ENCODE data around the gene TMEM164. TPM values are rescaled to one million over a fixed set of nuclear protein-coding genes. Genes with fewer than 3 reads are reported as not detected.

Gene TMEM164
- total and polyA plus RNA-seq, 10 of the 15 experiments (the other 5 are each of a cell fraction or from before 2014, with no cell fraction given) = 0.61 to 18.3 (median 7.0) TPM

GRCh38 chrX:110013968-110014367 is 11.1 kb downstream of the TMEM164 start:
- no TSS peak for BruUV-seq (replicated peaks)
- no peaks in the 10 kb centered on the region for H3K9me3 ChIP-seq (replicated peaks; ENCODE audit: control insufficient read depth, insufficient read depth, low read length)
- no peaks in the 10 kb centered on the region for H3K27me3 ChIP-seq (replicated peaks in 1 of 2; ENCODE audit: control insufficient read depth in 2 of 2, insufficient read depth in 2 of 2, low read length in 1 of 2)
- FAIRE-seq (no peak), DNase-seq (ENCODE audit: low read depth, low spot score) (no peak), ATAC-seq (no peak)
- in situ Hi-C loops (cut with MboI) = no loop called here
- H3K36me3 ChIP-seq (ENCODE audit: control insufficient read depth in 2 of 2, insufficient read depth in 2 of 2, low read length in 1 of 2) = peaks cover 0 to 1% of the 10 kb centered on the region in 2 experiments; a peak in 2 of 4 replicates
- ChIA-PET CTCF (interaction anchor here (0.8 to 1.0 kb wide), 2 partner anchors 8 to 11 kb away, joined by 3 read pairs; no protein-coding TSS in a partner anchor), SMC1A (ENCODE audit: uncharacterized antibody, unreplicated experiment) (interaction anchor here (0.5 kb wide), 1 partner anchor 1330 kb away, joined by 5 read pairs; no protein-coding TSS in a partner anchor), POLR2A (no interaction called here), RAD21 (ENCODE audit: unreplicated experiment) (no interaction called here)
- intact Hi-C loops (cut with micrococcal nuclease; ENCODE audit: unreplicated experiment) = no loop called here
- no peaks in the 10 kb centered on the region; the same call in 1 of the 2 replicates for H3K79me2 ChIP-seq (ENCODE audit: control insufficient read depth, insufficient read depth, low read length)
- H3K27ac ChIP-seq (ENCODE audit: control insufficient read depth, insufficient read depth) = no peak overlapping the region
- no peak overlapping the region for H3K4me2 ChIP-seq (ENCODE audit: control insufficient read depth, insufficient read depth)
- no peaks in the 10 kb centered on the region for H4K20me1 ChIP-seq (ENCODE audit: control insufficient read depth, insufficient read depth)
- TF ChIP-seq GATAD2B (conservative IDR thresholded peaks at IDR 0.05; ENCODE audit: low read depth) (no peak), RELA (IDR thresholded peaks at IDR 0.05; ENCODE audit: borderline replicate concordance, partially characterized antibody) (no peak), USF1 (IDR thresholded peaks at IDR 0.05; ENCODE audit: borderline replicate concordance, extremely low read length, insufficient read depth, low read depth, low read length) (no peak), SIX5 (IDR thresholded peaks at IDR 0.05; ENCODE audit: low read depth, low read length, severe bottlenecking) (no peak), ZBED1 (IDR thresholded peaks at IDR 0.05; ENCODE audit: borderline replicate concordance) (no peak)
- H2AFZ ChIP-seq (ENCODE audit: control insufficient read depth, low read depth, low read length) = no peak overlapping the region
- no peak overlapping the region for H3K9ac ChIP-seq (ENCODE audit: control insufficient read depth, insufficient read depth, low read length)
- H3K4me1 ChIP-seq (ENCODE audit: control insufficient read depth, insufficient read depth, low read length) = no peaks in the 10 kb centered on the region
- WGBS (ENCODE audit: insufficient coverage, insufficient replicate concordance, low lambda C conversion rate, missing lambda C conversion rate) = 71% methylated on average over 4 of the region's 4 CpGs
- no peak overlapping the region for H3K4me3 ChIP-seq

GRCh38 chrX:110015032-110015431 is 12.1 kb downstream of the TMEM164 start:
- Histone ChIP-seq H3K9me3 (replicated peaks; ENCODE audit: control insufficient read depth, insufficient read depth, low read length) (no peaks in the 10 kb centered on the region), H3K27ac (ENCODE audit: control insufficient read depth, insufficient read depth) (no peak overlapping the region), H2AFZ (ENCODE audit: control insufficient read depth, low read depth, low read length) (no peak overlapping the region), H3K4me3 (no peak overlapping the region), H3K4me2 (ENCODE audit: control insufficient read depth, insufficient read depth) (no peak overlapping the region), H4K20me1 (ENCODE audit: control insufficient read depth, insufficient read depth) (no peaks in the 10 kb centered on the region), H3K4me1 (ENCODE audit: control insufficient read depth, insufficient read depth, low read length) (no peaks in the 10 kb centered on the region), H3K27me3 (replicated peaks in 1 of 2; ENCODE audit: control insufficient read depth in 2 of 2, insufficient read depth in 2 of 2, low read length in 1 of 2) (no peaks in the 10 kb centered on the region), H3K79me2 (ENCODE audit: control insufficient read depth, insufficient read depth, low read length) (no peaks in the 10 kb centered on the region), H3K9ac (ENCODE audit: control insufficient read depth, insufficient read depth, low read length) (no peak overlapping the region), H3K36me3 (ENCODE audit: control insufficient read depth in 2 of 2, insufficient read depth in 2 of 2, low read length in 1 of 2) (peaks cover 0 to 1% of the 10 kb centered on the region in 2 experiments; a peak in 2 of 4 replicates)
- POLR2A ChIA-PET = interaction anchor here (0.6 kb wide), 1 partner anchor 169 kb away, joined by 7 read pairs; no protein-coding TSS in a partner anchor
- FAIRE-seq (no peak), DNase-seq (ENCODE audit: low read depth, low spot score) (no peak), ATAC-seq (no peak)
- RAD21 ChIA-PET (ENCODE audit: unreplicated experiment) = no interaction called here
- intact Hi-C loops (cut with micrococcal nuclease; ENCODE audit: unreplicated experiment) = no loop called here
- no TSS peak for BruUV-seq (replicated peaks)
- in situ Hi-C loops (cut with MboI) = no loop called here
- SMC1A ChIA-PET (ENCODE audit: uncharacterized antibody, unreplicated experiment) = interaction anchor here (1.1 to 1.7 kb wide), 2 partner anchors 9 to 10 kb away, joined by 3 to 6 read pairs; no protein-coding TSS in a partner anchor
- WGBS (ENCODE audit: insufficient coverage, insufficient replicate concordance, low lambda C conversion rate, missing lambda C conversion rate) = 50% methylated on average over 2 of the region's 2 CpGs
- CTCF ChIA-PET = interaction anchor here (0.5 to 1.3 kb wide), 2 partner anchors 10 to 175 kb away, joined by 3 to 5 read pairs; no protein-coding TSS in a partner anchor
- TF ChIP-seq ZBTB4 (CRISPR knock-in tag; IDR thresholded peaks at IDR 0.05) = no peak
- TF ChIP-seq ATF2 (IDR thresholded peaks at IDR 0.05; ENCODE audit: low read length) = no peak
- no peak for TF ChIP-seq RELB (IDR thresholded peaks at IDR 0.05; ENCODE audit: low read depth)
- no peak for TF ChIP-seq POU2F2 (IDR thresholded peaks at IDR 0.05; ENCODE audit: borderline replicate concordance, low read depth, low read length)

All from GM12878 (cell line).